ENCODE data around the gene COL6A1.

Gene COL6A1

GRCh38 chr21:46051379-46051770 lies 69.8 kb downstream of the COL6A1 start:
- no peak for DNase-seq (ENCODE audit: low read depth)

GRCh38 chr21:46051821-46052675 lies 70.5 kb downstream of the COL6A1 start:
- DNase-seq (ENCODE audit: low read depth), result no peak

GRCh38 chr21:46052703-46053651 lies 71.4 kb downstream of the COL6A1 start:
- no peak for DNase-seq (ENCODE audit: low read depth)

- DNase-seq (ENCODE audit: low read depth), result no peak
Observed at GRCh38 chr21:46054031-46054430, 72.5 kb downstream of the COL6A1 start.

- DNase-seq (ENCODE audit: low read depth), result no peak
Observed at GRCh38 chr21:46054451-46054881, 72.9 kb downstream of the COL6A1 start.

Data from stromal cell of bone marrow (primary cell).